SU-DHL-6 (cell line): Measurements from ENCODE around the gene IL13RA1.

Experiments used
- EZH2phosphoT487 ChIP-seq: fragments of 200-600 bp; sonication (generic), shearing (Covaris generic); conservative IDR thresholded peaks from 2 replicates; pipeline ENCODE4 v1.6.1; 2018; ENCODE audit warnings: mild to moderate bottlenecking, antibody characterized with exemption, low read length, moderate library complexity, mixed read lengths
- TF ChIP-seq, protein P1 (sequence below): fragments of 200-600 bp; sonication (generic); IDR thresholded peaks from one replicate; pipeline ENCODE4 v1.5.1; 2017; ENCODE audit warnings: antibody characterized with exemption, mild to moderate bottlenecking, low read length, moderate library complexity; ENCODE audit not compliant: insufficient read depth, poor library complexity, severe bottlenecking

GRCh38 chrX:118718737-118719136 is 8.7 kb upstream of the IL13RA1 start:
- TF ChIP-seq, protein P1, sequence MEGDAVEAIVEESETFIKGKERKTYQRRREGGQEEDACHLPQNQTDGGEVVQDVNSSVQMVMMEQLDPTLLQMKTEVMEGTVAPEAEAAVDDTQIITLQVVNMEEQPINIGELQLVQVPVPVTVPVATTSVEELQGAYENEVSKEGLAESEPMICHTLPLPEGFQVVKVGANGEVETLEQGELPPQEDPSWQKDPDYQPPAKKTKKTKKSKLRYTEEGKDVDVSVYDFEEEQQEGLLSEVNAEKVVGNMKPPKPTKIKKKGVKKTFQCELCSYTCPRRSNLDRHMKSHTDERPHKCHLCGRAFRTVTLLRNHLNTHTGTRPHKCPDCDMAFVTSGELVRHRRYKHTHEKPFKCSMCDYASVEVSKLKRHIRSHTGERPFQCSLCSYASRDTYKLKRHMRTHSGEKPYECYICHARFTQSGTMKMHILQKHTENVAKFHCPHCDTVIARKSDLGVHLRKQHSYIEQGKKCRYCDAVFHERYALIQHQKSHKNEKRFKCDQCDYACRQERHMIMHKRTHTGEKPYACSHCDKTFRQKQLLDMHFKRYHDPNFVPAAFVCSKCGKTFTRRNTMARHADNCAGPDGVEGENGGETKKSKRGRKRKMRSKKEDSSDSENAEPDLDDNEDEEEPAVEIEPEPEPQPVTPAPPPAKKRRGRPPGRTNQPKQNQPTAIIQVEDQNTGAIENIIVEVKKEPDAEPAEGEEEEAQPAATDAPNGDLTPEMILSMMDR: no peak
- TF ChIP-seq EZH2phosphoT487: no peak
